Subcutaneous abdominal adipose tissue (tissue), 5 donors: Measurements from ENCODE around the gene MYLK4.

ENCODE experiments used
- H3K27ac ChIP-seq: one replicate; pipeline ENCODE4 v1.7.0; 2013; ENCODE audit warnings: low read depth, mild to moderate bottlenecking, inconsistent platforms, low read length, moderate library complexity
- H3K27me3 ChIP-seq, 5 donors: one replicate each; pipeline ENCODE4 v1.7.0; 2013; ENCODE audit warnings: low read length in 5 of 5, inconsistent platforms in 1 of 5; ENCODE audit not compliant: control insufficient read depth in 5 of 5, insufficient read depth in 4 of 5
- H3K36me3 ChIP-seq, 5 donors: one replicate each; pipeline ENCODE4 v1.7.0; 2013; ENCODE audit warnings: low read length in 5 of 5; ENCODE audit not compliant: control insufficient read depth in 5 of 5, insufficient read depth in 5 of 5
- H3K4me1 ChIP-seq, 5 donors: one replicate each; pipeline ENCODE4 v1.7.0; 2013; ENCODE audit warnings: low read length in 5 of 5, mild to moderate bottlenecking in 3 of 5, moderate library complexity in 1 of 5; ENCODE audit not compliant: control insufficient read depth in 5 of 5, insufficient read depth in 5 of 5
- H3K4me3 ChIP-seq, 5 donors: one replicate each; pipeline ENCODE4 v1.7.0; 2013; ENCODE audit warnings: low read length in 5 of 5, low read depth in 1 of 5
- H3K9ac ChIP-seq, 5 donors: one replicate each; pipeline ENCODE4 v1.7.0; 2013; ENCODE audit warnings: low read length in 5 of 5, mild to moderate bottlenecking in 4 of 5, moderate library complexity in 3 of 5
- H3K9me3 ChIP-seq, 5 donors: one replicate each; pipeline ENCODE4 v1.7.0; 2013; ENCODE audit warnings: low read length in 5 of 5; ENCODE audit not compliant: control insufficient read depth in 5 of 5
- donor health status: healthy.
- donor health status: healthy.
- donor health status: healthy.
- donor health status: healthy.
- donor health status: healthy.

MYLK4 gene

GRCh38 chr6:2750832-2751231 lies at the start of gene MYLK4:
Gene MYLK4, minus strand, starts transcription at chr6:2750922. Its CDS starts 1,628 bp downstream, at chr6:2749294.
- no peaks in the 10 kb centered on the region for H3K36me3 ChIP-seq
- peak within 1 kb of the TSS in 1 of 5 donors; percentile 50 for H3K4me3 ChIP-seq
- H3K27me3 ChIP-seq, result no peaks in the 10 kb centered on the region
- H3K27ac ChIP-seq, result no peak within 1 kb of the TSS
- no peaks in the 10 kb centered on the region for H3K9me3 ChIP-seq
- peaks cover 0 to 5% (median 4%) of the 10 kb centered on the region in 5 donors for H3K4me1 ChIP-seq
- H3K9ac ChIP-seq, result peak within 1 kb of the TSS in 1 of 5 donors; percentile 38

DNA sequence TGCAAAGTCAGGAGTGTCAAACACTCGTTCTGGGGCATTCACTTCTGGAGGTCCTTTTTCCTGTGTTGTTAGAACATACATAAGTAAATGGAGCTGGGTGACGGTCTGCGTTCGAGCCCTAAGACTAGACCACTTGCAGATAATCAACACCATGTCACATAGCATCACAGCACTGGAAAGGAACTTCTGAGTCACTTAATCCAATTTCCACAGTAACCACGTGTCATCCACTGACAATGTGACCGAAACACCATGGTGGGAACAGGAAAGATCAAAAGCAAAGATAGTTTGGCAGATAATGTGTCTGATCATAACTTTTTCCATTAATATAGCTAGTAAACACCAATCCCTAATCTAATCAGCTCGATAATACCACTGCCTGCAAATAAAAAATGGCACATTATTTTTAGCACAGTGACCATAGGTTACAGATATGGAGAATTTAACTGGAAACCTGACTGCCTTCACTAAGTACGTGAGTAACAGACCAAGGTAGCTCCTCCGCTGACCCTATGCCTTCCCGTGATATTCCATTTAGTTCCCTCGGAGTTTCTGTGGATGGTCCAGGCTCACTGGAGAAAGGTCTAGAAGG lies 49.3 kb upstream of the MYLK4 start:
- H3K27me3 ChIP-seq, result no peaks in the 10 kb centered on the region
- H3K9me3 ChIP-seq, result no peaks in the 10 kb centered on the region
- no peak overlapping the region for H3K4me3 ChIP-seq
- no peaks in the 10 kb centered on the region for H3K4me1 ChIP-seq
- no peak overlapping the region for H3K9ac ChIP-seq
- no peak overlapping the region for H3K27ac ChIP-seq
- H3K36me3 ChIP-seq, result no peaks in the 10 kb centered on the region

- Histone ChIP-seq H3K27ac (no peak overlapping the region), H3K9me3 (no peaks in the 10 kb centered on the region), H3K4me1 (peaks cover 0 to 2% (median 0%) of the 10 kb centered on the region in 5 donors), H3K9ac (no peak overlapping the region), H3K36me3 (no peaks in the 10 kb centered on the region), H3K27me3 (no peaks in the 10 kb centered on the region), H3K4me3 (no peak overlapping the region)
Observed at GRCh38 chr6:2798586-2799134, 47.9 kb upstream of the MYLK4 start.

DNA sequence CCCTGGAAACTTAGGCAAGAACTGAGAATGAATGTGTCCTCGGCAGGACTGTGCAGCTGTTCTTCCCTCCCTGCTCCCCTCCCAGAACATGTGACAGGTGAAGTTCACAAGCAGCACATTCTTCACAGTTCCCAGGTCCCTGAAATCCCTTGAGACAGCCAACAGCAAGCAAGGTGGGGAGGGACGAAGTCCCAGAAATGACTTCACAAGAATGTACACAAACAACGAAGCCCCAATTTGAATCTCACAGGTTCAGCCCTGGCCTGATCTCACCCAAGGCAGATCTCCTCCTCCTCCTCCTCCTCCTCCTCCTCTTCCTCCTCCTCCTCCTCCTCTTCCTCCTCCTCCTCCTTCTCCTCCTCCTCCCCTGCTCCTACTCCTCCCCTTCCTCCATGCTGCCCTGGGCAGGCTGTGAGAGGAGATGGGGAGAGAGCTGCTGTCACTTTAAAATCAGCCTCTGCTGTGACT lies 46.9 kb upstream of the MYLK4 start:
- Histone ChIP-seq H3K27ac (no peak overlapping the region), H3K36me3 (no peaks in the 10 kb centered on the region), H3K4me3 (no peak overlapping the region), H3K9ac (no peak overlapping the region), H3K4me1 (peaks cover 0 to 4% (median 0%) of the 10 kb centered on the region in 5 donors), H3K27me3 (no peaks in the 10 kb centered on the region), H3K9me3 (no peaks in the 10 kb centered on the region)

- no peak overlapping the region for H3K4me3 ChIP-seq
- no peak overlapping the region for H3K27ac ChIP-seq
- no peaks in the 10 kb centered on the region for H3K9me3 ChIP-seq
- peaks cover 0 to 4% (median 0%) of the 10 kb centered on the region in 5 donors for H3K4me1 ChIP-seq
- H3K36me3 ChIP-seq, result no peaks in the 10 kb centered on the region
- no peak overlapping the region for H3K9ac ChIP-seq
- no peaks in the 10 kb centered on the region for H3K27me3 ChIP-seq
Observed at GRCh38 chr6:2796861-2797260, 46.1 kb upstream of the MYLK4 start.

DNA sequence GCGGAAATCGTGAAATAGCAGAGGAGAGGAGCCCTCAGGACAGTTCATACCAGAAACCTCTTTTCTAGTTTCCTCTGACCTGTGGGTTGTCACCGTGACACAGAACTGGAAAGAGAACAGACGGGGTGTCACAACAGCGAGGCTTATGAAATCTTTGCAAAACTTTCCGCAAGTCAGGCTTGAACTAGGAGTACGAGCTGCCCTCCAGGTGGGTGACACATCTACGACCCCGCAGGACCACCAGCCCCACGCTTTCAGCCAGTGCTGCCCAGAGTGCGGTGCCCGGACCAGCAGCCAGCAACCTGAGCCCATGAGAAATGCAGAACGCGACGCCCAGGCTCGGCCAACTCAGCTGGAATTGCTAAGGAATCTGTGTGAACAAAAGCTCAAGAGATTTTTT lies 45.2 kb upstream of the MYLK4 start:
- no peak overlapping the region for H3K9ac ChIP-seq
- no peaks in the 10 kb centered on the region for H3K36me3 ChIP-seq
- H3K27me3 ChIP-seq, result no peaks in the 10 kb centered on the region
- H3K4me3 ChIP-seq, result no peak overlapping the region
- H3K4me1 ChIP-seq, result peaks cover under 1 to 8% (median 4%) of the 10 kb centered on the region in 5 donors
- H3K9me3 ChIP-seq, result no peaks in the 10 kb centered on the region
- no peak overlapping the region for H3K27ac ChIP-seq

GRCh38 chr6:2795162-2795561 lies 44.4 kb upstream of the MYLK4 start:
- H3K27me3 ChIP-seq, result no peaks in the 10 kb centered on the region
- no peak overlapping the region for H3K9ac ChIP-seq
- H3K4me3 ChIP-seq, result no peak overlapping the region
- H3K36me3 ChIP-seq, result no peaks in the 10 kb centered on the region
- H3K4me1 ChIP-seq, result peaks cover 4 to 12% (median 8%) of the 10 kb centered on the region in 5 donors
- no peaks in the 10 kb centered on the region for H3K9me3 ChIP-seq
- H3K27ac ChIP-seq, result no peak overlapping the region

DNA sequence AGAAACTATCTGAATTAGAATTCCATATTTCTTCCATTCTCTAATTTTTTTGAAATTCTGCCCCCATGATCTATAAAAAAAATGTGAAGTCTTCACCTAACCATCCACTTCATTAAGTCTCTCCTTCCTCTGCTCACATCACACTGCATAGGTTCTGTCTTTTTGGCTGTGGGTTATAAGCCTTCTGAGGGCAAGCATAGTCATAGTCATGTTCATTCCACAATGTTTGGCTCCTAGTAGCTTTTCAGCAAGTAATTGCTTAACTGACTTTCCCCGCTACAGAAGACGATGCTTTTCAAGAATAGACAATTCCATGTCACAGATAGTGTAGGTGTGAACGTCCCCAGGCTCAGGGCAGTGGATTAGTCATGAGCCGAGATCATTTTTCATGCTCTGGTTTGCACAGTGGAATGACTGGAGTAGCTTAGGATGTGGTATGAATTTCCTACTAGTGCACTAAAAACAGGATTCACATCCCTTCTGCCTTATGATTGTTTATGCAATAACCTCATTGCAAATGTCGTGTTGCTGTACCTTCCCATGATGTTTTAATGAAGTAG lies 43.5 kb upstream of the MYLK4 start:
- H3K27ac ChIP-seq, result no peak overlapping the region
- H3K4me3 ChIP-seq, result no peak overlapping the region
- H3K36me3 ChIP-seq, result no peaks in the 10 kb centered on the region
- no peaks in the 10 kb centered on the region for H3K9me3 ChIP-seq
- no peak overlapping the region for H3K9ac ChIP-seq
- H3K27me3 ChIP-seq, result no peaks in the 10 kb centered on the region
- peaks cover 4 to 12% (median 8%) of the 10 kb centered on the region in 5 donors for H3K4me1 ChIP-seq

GRCh38 chr6:2793534-2794151 lies 42.9 kb upstream of the MYLK4 start:
- no peak overlapping the region for H3K9ac ChIP-seq
- no peak overlapping the region for H3K27ac ChIP-seq
- no peak overlapping the region for H3K4me3 ChIP-seq
- H3K9me3 ChIP-seq, result no peaks in the 10 kb centered on the region
- H3K27me3 ChIP-seq, result no peaks in the 10 kb centered on the region
- H3K36me3 ChIP-seq, result no peaks in the 10 kb centered on the region
- H3K4me1 ChIP-seq, result peaks cover 4 to 12% (median 8%) of the 10 kb centered on the region in 5 donors
